HG03280 (cell line): Measurements from ENCODE around the gene LRRC4C.

Experiments
- ATAC-seq: cut with Tn5 transposase; IDR thresholded peaks from one replicate; pipeline ENCODE4 v1.9.1; 2021; ENCODE audit warnings: mild to moderate bottlenecking, moderate library complexity; ENCODE audit not compliant: unreplicated experiment

LRRC4C gene

GRCh38 chr11:41274831-41275230, 184.6 kb downstream of the LRRC4C start:
- ATAC-seq, result no peak

- no peak for ATAC-seq
These were observed 185.5 kb downstream of the LRRC4C start for GRCh38 chr11:41273908-41274307.

GRCh38 chr11:41267451-41267850, 192.0 kb downstream of the LRRC4C start:
- ATAC-seq, result no peak

GRCh38 chr11:41256041-41256440, 203.4 kb downstream of the LRRC4C start:
- ATAC-seq, result no peak

GRCh38 chr11:41254966-41255365, 204.5 kb downstream of the LRRC4C start:
- ATAC-seq, result no peak

GRCh38 chr11:41250408-41250935, 209.0 kb downstream of the LRRC4C start:
- no peak for ATAC-seq

- ATAC-seq, result no peak
These were observed 211.8 kb downstream of the LRRC4C start for GRCh38 chr11:41247621-41248020.

- ATAC-seq, result no peak
These were observed 213.1 kb downstream of the LRRC4C start for GRCh38 chr11:41246399-41246745.

- no peak for ATAC-seq
These were observed 213.6 kb downstream of the LRRC4C start for GRCh38 chr11:41245704-41246398.

- ATAC-seq, result no peak
These were observed 214.3 kb downstream of the LRRC4C start for GRCh38 chr11:41245184-41245583.

GRCh38 chr11:41237382-41237781, 222.1 kb downstream of the LRRC4C start:
- no peak for ATAC-seq

- ATAC-seq, result no peak
These were observed 223.8 kb downstream of the LRRC4C start for GRCh38 chr11:41235668-41236067.

GRCh38 chr11:41225856-41226633, 233.4 kb downstream of the LRRC4C start:
- no peak for ATAC-seq

GRCh38 chr11:41222236-41222635, 237.2 kb downstream of the LRRC4C start:
- ATAC-seq, result no peak

GRCh38 chr11:41206388-41206787, 253.1 kb downstream of the LRRC4C start:
- no peak for ATAC-seq

- ATAC-seq, result peak; percentile 51
These were observed 258.3 kb downstream of the LRRC4C start for GRCh38 chr11:41201156-41201555.

- ATAC-seq, result no peak
These were observed 268.9 kb downstream of the LRRC4C start for GRCh38 chr11:41190437-41191082.

- no peak for ATAC-seq
These were observed 269.6 kb downstream of the LRRC4C start for GRCh38 chr11:41189701-41190436.

GRCh38 chr11:41177791-41178190, 281.7 kb downstream of the LRRC4C start:
- ATAC-seq, result no peak

GRCh38 chr11:41175304-41175972, 284.0 kb downstream of the LRRC4C start:
- ATAC-seq, result no peak
